Stimulated activated CD4-positive, alpha-beta T cell treated with anti-CD3 and anti-CD28 coated beads, Interleukin-2, amount 100 ng/mL, for 24 hours (primary cell): Measurements from ENCODE around the gene ELMOD2.
A peak's percentile ranks its signal among the peaks of the same experiment; 100 is the strongest.
"Not testable (repeated sequence)": the region's sequence is repeated elsewhere in the genome, so short reads cannot be mapped to it uniquely, and the experiment has no call there.

Experiments
- DNase-seq, 2 donors: peaks; one replicate each; pipeline ENCODE4 v3.0.0-alpha.2; 2020

ELMOD2 gene

GRCh38 chr4:140523857-140524742 lies at the start of gene ELMOD2:
ELMOD2 (plus strand) TSS chr4:140524168; CDS start chr4:140525429, 1,261 bp downstream.
- DNase-seq: peak; percentile 97

DNA sequence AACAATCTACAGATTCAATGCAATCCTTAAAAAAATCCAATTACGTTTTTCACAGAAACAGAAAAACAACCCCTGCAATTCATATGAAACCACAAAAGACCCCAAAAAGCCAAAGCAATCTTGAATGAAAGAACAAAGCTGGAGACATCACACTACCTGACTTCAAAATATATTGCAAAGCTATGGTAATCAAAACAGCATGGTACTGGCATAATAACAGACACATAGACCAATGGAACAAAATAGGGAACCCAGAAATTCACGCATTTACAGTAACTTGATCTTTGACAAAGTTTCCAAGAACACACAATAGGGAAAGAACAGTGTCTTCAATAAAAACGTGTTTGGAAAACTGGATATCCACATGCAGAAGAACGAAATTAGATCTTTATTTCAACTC lies 40.5 kb upstream of the ELMOD2 start:
- no peak for DNase-seq

DNA sequence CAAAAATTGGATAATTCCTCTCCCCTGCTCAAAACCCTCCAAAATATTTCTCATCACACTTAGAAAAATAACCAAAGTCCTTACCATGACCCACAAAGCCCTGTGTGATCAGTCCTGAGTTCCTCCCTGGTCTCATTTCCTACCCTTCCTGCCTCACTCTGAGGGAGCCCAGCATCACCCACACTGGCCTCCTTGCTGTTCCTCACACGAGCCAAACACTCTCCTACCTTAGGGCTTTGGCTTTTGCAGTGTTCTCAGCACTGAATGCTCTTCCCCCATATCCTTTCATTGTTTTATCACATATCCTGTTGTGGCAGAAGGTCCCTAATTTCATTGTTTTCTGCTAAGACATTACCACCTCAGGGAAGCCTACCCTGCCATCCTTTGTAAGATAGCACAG lies 38.0 kb upstream of the ELMOD2 start:
- no peak for DNase-seq

GRCh38 chr4:140497405-140497746 lies 26.6 kb upstream of the ELMOD2 start:
- DNase-seq: no peak

DNA sequence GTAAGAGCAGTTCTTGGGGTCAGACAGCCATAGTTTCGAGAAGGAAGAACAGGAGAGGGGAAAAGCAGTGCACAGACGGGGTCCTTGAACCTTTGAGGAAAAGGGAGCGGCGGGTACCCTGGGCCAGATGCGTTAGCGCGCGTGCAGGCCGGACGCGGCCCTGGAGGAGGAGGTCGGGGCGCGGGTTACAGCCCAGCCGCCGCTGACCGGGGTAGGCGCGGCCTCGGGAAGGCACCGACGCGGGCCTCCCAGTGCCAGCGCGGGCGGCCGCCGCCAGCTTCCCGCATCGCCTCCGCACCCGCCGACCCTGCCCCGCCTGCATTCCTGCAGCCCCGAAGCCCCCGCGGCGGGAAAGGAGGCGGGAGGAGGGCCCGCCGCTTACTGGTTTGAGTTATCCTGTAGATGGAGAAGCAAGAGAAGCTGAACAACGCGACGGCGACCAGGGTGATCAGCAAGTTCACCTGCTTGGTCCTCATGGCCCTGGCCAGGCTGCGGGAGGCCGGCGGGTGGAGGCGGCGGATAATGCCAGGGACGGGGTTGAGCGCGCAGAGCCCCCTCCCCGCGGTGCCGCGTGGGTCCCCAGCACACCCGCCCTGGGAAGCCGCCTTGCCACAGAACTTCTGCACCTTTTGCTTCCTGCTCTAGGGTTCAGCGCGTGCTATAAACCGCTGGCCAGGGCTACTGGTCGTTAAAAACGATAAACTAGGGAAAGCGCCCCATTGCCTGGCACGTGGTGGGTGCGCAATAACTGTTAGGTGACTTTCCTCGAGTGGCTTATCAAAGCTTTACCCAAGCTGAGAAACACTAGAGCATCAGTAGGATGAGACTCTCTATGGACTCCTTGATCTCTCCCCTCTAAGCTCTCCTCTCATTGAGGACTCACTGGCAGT lies 26.0 kb upstream of the ELMOD2 start, which contains the start of gene MGAT4D:
MGAT4D (minus strand) TSS at position 547 of the 890 bp plus-strand sequence; CDS start at position 476, 71 bp downstream.
- peak in 1 of 2 donors; percentile 9 for DNase-seq

DNA sequence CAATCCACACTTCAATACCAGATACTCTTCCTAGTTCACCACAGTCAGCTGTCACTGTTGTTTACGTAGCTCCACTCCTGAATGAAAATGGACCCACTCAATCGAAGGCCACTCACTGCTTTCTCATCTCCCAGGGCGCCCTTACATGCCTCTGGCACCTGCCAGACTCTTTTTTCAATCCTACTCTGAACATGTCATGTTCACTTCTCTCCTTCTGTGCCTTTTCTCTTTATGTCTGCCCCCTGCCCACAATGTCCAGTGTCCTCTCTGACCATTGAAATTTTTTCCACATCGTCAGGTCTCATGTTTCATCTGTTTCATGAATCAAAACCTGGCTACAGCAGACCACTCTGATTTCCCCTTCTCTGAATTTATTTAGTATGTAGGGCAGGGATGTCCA lies 24.6 kb upstream of the ELMOD2 start:
- no peak for DNase-seq

- no peak for DNase-seq
Observed at GRCh38 chr4:140504261-140504660, 19.7 kb upstream of the ELMOD2 start.

DNA sequence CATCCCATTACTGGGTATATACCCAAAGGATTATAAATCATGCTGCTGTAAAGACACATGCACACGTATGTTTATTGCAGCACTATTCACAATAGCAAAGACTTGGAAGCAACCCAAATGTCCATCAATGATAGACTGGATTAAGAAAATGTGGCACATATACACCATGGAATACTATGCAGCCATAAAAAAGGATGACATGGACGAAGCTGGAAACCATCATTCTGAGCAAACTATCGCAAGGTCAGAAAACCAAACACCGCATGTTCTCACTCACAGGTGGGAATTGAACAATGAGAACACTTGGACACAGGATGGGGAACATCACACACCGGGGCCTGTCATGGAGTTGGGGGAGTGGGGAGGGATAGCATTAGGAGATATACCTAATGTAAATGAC lies 10.2 kb upstream of the ELMOD2 start:
- DNase-seq: not testable (repeated sequence)

DNA sequence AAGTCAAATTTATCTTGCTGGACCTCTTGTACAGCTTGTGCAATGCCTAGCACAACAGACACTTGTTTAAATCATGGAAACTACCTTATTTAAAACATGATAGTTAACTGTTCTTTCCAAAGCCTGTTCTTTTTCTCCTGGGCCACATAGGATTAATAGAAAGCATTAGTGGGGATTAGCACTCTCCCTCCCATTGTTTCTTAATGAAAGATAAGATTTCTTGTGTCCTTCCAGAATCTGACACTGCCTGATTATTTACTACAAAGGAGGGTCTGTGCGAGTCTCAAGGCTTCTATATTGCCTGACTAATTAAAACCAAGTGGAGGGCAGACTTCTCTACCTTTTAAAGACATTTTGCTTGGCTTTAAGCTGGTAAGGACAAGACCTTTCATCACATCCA lies 8.5 kb upstream of the ELMOD2 start:
- no peak for DNase-seq

DNA sequence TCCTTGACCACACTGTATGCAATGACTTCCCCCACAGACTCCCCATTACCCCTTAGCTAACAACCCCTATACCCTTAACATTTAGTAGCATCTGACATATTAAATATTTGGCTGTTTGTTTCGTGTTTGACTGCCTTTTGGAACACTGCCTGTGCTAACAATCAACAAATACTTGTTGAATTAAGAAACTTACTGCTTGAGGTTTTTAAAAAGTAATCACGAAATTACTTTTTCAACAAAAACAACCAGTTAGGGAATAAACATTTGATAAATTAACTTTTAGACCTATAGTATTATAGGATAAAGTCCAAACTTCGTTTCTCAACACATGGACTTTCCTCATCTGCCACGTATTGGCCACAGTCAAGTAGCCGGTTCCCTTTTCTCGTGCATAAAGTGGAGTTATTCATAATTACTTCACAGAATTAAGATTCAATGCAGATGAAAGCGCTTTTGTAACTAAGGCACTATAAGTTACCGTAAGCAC lies 555 bp upstream of the ELMOD2 start:
- DNase-seq: no peak

- no peak for DNase-seq
Observed at GRCh38 chr4:140529434-140529833, 5.5 kb downstream of the ELMOD2 start.

GRCh38 chr4:140533951-140534480 lies 10.0 kb downstream of the ELMOD2 start:
- DNase-seq: no peak

DNA sequence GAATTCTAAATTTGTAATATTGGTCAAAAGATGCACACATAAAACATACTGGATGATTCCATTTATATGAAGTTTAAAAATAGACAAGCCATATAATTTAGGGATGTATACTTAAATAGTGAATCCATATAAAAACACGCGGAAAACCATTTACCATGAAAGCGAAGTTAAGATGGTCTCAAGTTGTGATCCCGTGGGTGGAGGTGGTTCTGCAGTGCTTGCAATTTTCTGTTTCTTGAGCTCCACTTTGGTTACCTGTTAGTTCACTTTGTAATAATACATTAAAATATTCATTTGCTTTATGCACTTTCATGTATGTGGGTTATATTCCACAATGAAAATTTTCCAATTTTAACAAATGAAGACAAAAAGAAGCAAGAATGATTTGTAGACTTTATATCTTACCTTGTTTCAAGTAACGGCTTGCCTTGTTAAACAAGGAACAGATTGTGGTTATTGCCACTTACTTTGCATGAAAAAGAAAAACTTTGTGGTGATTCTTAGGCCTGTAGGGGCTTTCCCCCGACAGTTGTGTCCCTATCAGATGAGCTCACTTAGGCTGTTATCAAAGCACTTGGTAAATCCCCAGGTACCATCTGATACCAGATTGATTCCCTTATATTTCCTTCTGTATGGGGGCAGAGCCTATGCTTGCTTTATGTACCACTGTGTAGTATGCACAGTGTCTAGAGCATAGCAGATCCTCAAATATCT lies 32.6 kb downstream of the ELMOD2 start:
- DNase-seq: peak in 1 of 2 donors; percentile 30

DNA sequence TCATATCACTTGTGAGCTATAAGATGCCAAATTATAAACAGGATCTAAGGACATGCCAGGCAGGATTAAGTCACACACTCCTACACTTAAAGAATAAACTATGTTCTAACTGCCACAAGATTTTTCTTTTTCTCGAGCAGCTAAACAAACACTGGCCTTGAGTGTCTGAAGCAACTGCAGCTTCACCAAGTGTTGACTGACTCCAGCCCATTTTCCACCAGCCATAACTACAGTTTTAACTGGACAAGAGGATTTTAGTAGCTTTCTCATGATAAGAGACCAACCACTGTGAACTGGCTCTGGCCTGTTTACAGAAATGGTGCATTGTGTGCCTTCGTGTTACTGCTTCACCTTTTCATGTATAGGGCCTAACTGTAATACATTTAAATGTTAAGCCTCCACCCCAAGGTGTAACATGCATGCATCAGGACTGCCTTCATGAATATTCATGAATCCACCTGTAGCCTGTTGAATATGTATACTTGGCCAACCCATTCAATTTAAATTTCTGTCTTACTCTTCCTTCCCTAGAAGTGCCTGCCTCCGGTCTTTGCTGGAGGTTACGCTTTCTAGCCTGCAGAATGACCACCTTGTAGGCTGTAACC lies 34.0 kb downstream of the ELMOD2 start:
- no peak for DNase-seq

- DNase-seq: no peak
Observed at GRCh38 chr4:140559696-140560095, 35.7 kb downstream of the ELMOD2 start.

DNA sequence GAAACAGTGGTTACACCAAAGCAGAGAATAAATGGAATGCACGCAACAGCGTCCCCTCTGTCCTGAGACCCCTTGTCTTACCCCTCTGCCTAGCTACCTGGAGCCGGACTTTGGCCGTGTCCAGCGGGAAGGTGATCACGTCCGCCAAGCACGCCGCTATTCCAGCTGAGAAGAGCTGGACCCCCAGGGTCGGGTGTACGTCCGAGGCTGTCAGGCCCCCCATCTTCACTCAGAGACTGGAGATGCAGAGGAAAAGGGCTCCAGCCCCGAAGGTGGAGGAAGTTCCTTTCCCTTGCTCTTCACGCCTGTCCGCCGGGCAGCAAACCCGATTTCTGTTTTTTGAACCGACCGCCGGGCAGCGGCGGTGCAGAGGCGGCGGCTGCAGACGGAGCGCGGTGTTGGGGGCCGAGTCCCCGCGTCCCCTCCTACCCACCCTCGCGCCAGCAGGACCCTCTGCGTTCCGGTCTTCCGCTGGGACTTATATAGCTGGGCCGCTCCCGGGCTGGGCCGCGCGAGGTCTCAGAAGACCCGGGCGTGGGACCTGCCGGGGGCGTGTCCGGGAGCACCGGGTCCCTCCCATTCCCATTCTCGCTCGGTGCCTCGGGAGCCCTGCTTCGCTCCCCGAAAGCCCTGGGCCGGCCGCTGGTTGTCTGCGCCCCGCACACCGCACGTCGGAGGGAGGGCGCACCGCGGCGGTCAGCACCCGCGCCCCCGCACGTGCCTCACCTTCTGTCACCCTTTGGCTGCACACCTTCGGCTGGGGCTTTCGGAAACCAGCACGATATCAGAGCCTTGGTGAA lies 44.7 kb downstream of the ELMOD2 start, which contains the start of gene UCP1:
UCP1 (minus strand) TSS at position 455 of the 800 bp plus-strand sequence; CDS start at position 223, 232 bp downstream.
- peak in 1 of 2 donors; percentile 16 for DNase-seq

DNA sequence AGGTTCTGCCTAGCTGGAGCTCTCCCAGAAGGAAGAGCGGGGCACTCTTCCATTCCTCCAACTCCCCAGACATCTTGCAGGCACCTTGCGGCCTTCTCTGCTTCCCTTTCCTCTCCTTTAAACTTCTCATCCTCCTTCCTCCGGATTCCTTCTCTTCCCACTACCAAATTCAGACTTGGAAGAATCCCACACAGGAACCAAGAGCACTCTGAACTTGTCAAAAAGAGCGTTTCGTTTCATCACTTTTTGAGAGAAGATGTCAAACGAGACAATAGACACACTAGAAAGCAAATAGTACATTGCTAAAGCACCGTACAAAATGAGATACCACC lies 45.3 kb downstream of the ELMOD2 start:
- DNase-seq: no peak

DNA sequence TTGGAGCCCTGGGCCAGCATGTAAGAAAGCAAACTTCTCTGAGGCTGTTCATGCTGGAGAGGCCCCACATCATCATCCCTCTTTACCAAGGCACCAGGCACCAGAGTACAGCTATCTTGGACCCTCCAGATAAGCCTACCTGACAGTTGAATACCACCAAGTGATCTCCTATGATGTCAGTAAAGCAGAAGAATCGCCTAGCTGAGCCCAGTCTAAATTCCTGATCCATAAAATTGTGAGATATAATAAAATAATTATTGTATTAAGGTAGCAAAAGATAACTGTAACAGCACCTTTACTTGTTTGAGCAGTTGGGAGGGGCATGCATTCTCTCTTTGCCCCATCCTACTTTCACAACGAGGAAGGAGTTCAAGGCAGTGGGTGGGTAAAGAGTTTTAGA lies 47.7 kb downstream of the ELMOD2 start:
- DNase-seq: no peak

- no peak for DNase-seq
Observed at GRCh38 chr4:140575489-140575888, 51.5 kb downstream of the ELMOD2 start.

DNA sequence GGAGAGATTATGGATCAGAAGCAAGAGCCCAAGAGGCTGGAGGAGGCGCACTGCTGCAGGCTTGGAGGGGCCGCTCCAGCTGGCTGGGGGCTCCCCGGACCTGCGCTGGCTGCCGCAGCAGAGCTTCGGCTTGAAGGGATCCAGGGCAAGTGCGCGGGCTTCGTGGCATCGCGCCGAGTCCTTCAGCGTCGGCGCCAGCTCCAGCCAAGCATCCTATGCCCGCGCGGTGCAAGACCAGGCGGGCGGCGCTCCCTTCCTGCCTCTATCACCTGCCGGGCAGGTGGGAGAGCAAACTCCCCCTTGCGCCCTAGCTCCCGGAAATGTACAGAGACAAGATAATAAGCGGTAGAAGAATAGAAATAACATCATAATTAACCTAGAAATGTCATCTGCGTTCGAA lies 55.3 kb downstream of the ELMOD2 start:
- no peak for DNase-seq

GRCh38 chr4:140581078-140581477 lies 57.1 kb downstream of the ELMOD2 start:
- DNase-seq: no peak
